Measurements from ENCODE around the gene KITLG. TPM values are rescaled to one million over a fixed set of nuclear protein-coding genes. Genes with fewer than 3 reads are reported as not detected.
"Not testable (repeated sequence)": the region's sequence is repeated elsewhere in the genome, so short reads cannot be mapped to it uniquely, and the experiment has no call there.

Gene KITLG
- 10.7 to 21.2 TPM (median 11.3 TPM) in 3 replicates for polyA plus RNA-seq
- polyA plus RNA-seq (2011; ENCODE audit: low read depth) = 7.6 TPM
- polyA plus RNA-seq (2011; cell fraction: cytosol; rRNA removed) = 8.4 and 15.4 TPM in 2 replicates
- 9.6 and 10.9 TPM in 2 replicates for polyA plus RNA-seq (2011; cell fraction: nucleus; rRNA removed)
- polyA plus RNA-seq (2012; ENCODE audit: low replicate concordance) = 8.3 and 12.1 TPM in 2 replicates
- 7.1 to 27.5 TPM (median 15.6 TPM) in 3 replicates for polyA minus RNA-seq
- polyA minus RNA-seq (2011; cell fraction: cytosol; rRNA and poly(A)+ RNA removed) = 49.3 TPM
- 16.0 and 29.9 TPM in 2 replicates for polyA minus RNA-seq (2011; cell fraction: nucleus; rRNA and poly(A)+ RNA removed)

GRCh38 chr12:88580051-88580871 lies at the start of gene KITLG:
Gene KITLG (minus strand): TSS chr12:88580471. CDS start chr12:88580278, 193 bp downstream.
- Histone ChIP-seq H3K79me2 (ENCODE audit: control insufficient read depth, insufficient read depth, low read length) (peaks cover 44% of the 10 kb centered on the region), H3K4me2 (ENCODE audit: control insufficient read depth, extremely low read depth, insufficient read depth, low read depth, low read length) (peak within 1 kb of the TSS; percentile 72), H3K9ac (ENCODE audit: control insufficient read depth, extremely low read depth, insufficient read depth, low read length) (peak within 1 kb of the TSS; percentile 83), H3K4me3 (ENCODE audit: control insufficient read depth in 2 of 3, extremely low read depth in 1 of 3, insufficient read depth in 2 of 3, low read depth in 1 of 3, low read length in 3 of 3) (peak within 1 kb of the TSS; percentile 73 to 95 (median 84)), H2AFZ (ENCODE audit: control insufficient read depth, low read length) (peak within 1 kb of the TSS; percentile 93), H3K4me1 (ENCODE audit: control insufficient read depth, extremely low read depth, insufficient read depth, low read length) (peaks cover 31% of the 10 kb centered on the region), H4K20me1 (ENCODE audit: control insufficient read depth, extremely low read depth, insufficient read depth, low read length) (no peaks in the 10 kb centered on the region), H3K36me3 (ENCODE audit: control insufficient read depth in 2 of 2, extremely low read depth in 1 of 2, insufficient read depth in 2 of 2, low read length in 2 of 2) (no peaks in the 10 kb centered on the region), H3K27me3 (ENCODE audit: control insufficient read depth, extremely low read depth, insufficient read depth, low read length) (no peaks in the 10 kb centered on the region), H3K9me3 (ENCODE audit: control insufficient read depth, low read depth, low read length) (no peaks in the 10 kb centered on the region), H3K27ac (ENCODE audit: control insufficient read depth, insufficient read depth, low read length) (peak within 1 kb of the TSS; percentile 77), H3K9me1 (ENCODE audit: control insufficient read depth, extremely low read depth, insufficient read depth, low read length) (no peaks in the 10 kb centered on the region)
- DNase-seq (ENCODE audit: low read depth, low spot score) (no peak), FAIRE-seq (no peak)
- TF ChIP-seq, protein P1, sequence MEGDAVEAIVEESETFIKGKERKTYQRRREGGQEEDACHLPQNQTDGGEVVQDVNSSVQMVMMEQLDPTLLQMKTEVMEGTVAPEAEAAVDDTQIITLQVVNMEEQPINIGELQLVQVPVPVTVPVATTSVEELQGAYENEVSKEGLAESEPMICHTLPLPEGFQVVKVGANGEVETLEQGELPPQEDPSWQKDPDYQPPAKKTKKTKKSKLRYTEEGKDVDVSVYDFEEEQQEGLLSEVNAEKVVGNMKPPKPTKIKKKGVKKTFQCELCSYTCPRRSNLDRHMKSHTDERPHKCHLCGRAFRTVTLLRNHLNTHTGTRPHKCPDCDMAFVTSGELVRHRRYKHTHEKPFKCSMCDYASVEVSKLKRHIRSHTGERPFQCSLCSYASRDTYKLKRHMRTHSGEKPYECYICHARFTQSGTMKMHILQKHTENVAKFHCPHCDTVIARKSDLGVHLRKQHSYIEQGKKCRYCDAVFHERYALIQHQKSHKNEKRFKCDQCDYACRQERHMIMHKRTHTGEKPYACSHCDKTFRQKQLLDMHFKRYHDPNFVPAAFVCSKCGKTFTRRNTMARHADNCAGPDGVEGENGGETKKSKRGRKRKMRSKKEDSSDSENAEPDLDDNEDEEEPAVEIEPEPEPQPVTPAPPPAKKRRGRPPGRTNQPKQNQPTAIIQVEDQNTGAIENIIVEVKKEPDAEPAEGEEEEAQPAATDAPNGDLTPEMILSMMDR (optimal IDR thresholded peaks at IDR 0.05 in 1 of 3, IDR thresholded peaks at IDR 0.05 in 1 of 3, conservative IDR thresholded peaks at IDR 0.05 in 1 of 3; ENCODE audit: extremely low read depth in 1 of 3, insufficient read depth in 2 of 3, low read length in 3 of 3) = peak in 2 of 3 experiments; percentile 52 to 61
- no peak for TF ChIP-seq EZH2 (IDR thresholded peaks at IDR 0.05; ENCODE audit: low read length)
- dilution Hi-C loops (cut with MboI; ENCODE audit: extremely low pct_ligation_motif_present, low sequenced_read_pairs) = no loop called here

DNA sequence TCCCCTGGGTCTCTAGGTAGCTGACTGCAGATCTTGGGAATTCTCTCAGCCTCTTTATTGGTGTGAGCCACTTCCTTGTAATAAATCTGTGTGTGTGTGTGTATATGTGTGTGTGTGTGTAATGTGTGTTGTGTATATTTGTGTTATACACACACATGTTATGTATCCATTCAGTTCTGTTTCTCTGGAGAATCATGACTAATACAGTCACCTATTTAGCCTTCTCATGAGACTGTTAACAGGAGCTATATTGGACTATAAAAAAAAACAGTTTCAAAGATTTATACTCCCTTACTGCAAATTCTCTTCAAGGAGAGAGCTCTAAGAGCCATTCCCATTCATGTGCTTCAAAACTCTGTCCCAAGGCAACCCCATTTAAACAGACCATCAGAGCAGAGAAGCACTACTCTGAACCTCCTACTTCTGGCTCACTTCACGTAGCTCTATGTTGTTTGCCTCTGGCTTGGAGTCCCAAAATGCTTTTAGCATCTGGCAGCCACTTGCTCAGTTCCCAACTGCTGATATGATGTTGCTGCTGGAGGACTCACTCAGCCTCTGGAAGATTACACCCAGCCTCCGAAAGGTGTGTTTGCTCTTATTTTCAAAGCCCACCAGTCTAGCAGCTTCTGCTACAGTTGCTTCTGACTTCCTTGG lies 48.7 kb upstream of the KITLG start:
- Histone ChIP-seq H4K20me1 (ENCODE audit: control insufficient read depth, extremely low read depth, insufficient read depth, low read length) (no peaks in the 10 kb centered on the region), H3K79me2 (ENCODE audit: control insufficient read depth, insufficient read depth, low read length) (no peaks in the 10 kb centered on the region), H2AFZ (ENCODE audit: control insufficient read depth, low read length) (no peak overlapping the region), H3K27me3 (ENCODE audit: control insufficient read depth, extremely low read depth, insufficient read depth, low read length) (no peaks in the 10 kb centered on the region), H3K4me2 (ENCODE audit: control insufficient read depth, extremely low read depth, insufficient read depth, low read depth, low read length) (no peak overlapping the region), H3K9ac (ENCODE audit: control insufficient read depth, extremely low read depth, insufficient read depth, low read length) (no peak overlapping the region), H3K27ac (ENCODE audit: control insufficient read depth, insufficient read depth, low read length) (no peak overlapping the region), H3K4me3 (ENCODE audit: control insufficient read depth in 2 of 3, extremely low read depth in 1 of 3, insufficient read depth in 2 of 3, low read depth in 1 of 3, low read length in 3 of 3) (no peak overlapping the region), H3K9me1 (ENCODE audit: control insufficient read depth, extremely low read depth, insufficient read depth, low read length) (no peaks in the 10 kb centered on the region), H3K9me3 (ENCODE audit: control insufficient read depth, low read depth, low read length) (no peaks in the 10 kb centered on the region), H3K36me3 (ENCODE audit: control insufficient read depth in 2 of 2, extremely low read depth in 1 of 2, insufficient read depth in 2 of 2, low read length in 2 of 2) (no peaks in the 10 kb centered on the region), H3K4me1 (ENCODE audit: control insufficient read depth, extremely low read depth, insufficient read depth, low read length) (no peaks in the 10 kb centered on the region)
- dilution Hi-C loops (cut with MboI; ENCODE audit: extremely low pct_ligation_motif_present, low sequenced_read_pairs) = no loop called here
- TF ChIP-seq, protein P1 (optimal IDR thresholded peaks at IDR 0.05 in 1 of 3, IDR thresholded peaks at IDR 0.05 in 1 of 3, conservative IDR thresholded peaks at IDR 0.05 in 1 of 3; ENCODE audit: extremely low read depth in 1 of 3, insufficient read depth in 2 of 3, low read length in 3 of 3) = no peak
- TF ChIP-seq EZH2 (IDR thresholded peaks at IDR 0.05; ENCODE audit: low read length) = no peak
- FAIRE-seq (no peak), DNase-seq (ENCODE audit: low read depth, low spot score) (no peak)

GRCh38 chr12:88628035-88628434 lies 47.8 kb upstream of the KITLG start:
- H3K27ac ChIP-seq (ENCODE audit: control insufficient read depth, insufficient read depth, low read length); H3K9me3 ChIP-seq (ENCODE audit: control insufficient read depth, low read depth, low read length); H3K4me3 ChIP-seq (ENCODE audit: control insufficient read depth in 2 of 3, extremely low read depth in 1 of 3, insufficient read depth in 2 of 3, low read depth in 1 of 3, low read length in 3 of 3); FAIRE-seq; H2AFZ ChIP-seq (ENCODE audit: control insufficient read depth, low read length); dilution Hi-C loops (cut with MboI; ENCODE audit: extremely low pct_ligation_motif_present, low sequenced_read_pairs); H3K79me2 ChIP-seq (ENCODE audit: control insufficient read depth, insufficient read depth, low read length); H4K20me1 ChIP-seq (ENCODE audit: control insufficient read depth, extremely low read depth, insufficient read depth, low read length); H3K27me3 ChIP-seq (ENCODE audit: control insufficient read depth, extremely low read depth, insufficient read depth, low read length); DNase-seq (ENCODE audit: low read depth, low spot score); H3K36me3 ChIP-seq (ENCODE audit: control insufficient read depth in 2 of 2, extremely low read depth in 1 of 2, insufficient read depth in 2 of 2, low read length in 2 of 2); H3K4me2 ChIP-seq (ENCODE audit: control insufficient read depth, extremely low read depth, insufficient read depth, low read depth, low read length); H3K9me1 ChIP-seq (ENCODE audit: control insufficient read depth, extremely low read depth, insufficient read depth, low read length); H3K9ac ChIP-seq (ENCODE audit: control insufficient read depth, extremely low read depth, insufficient read depth, low read length); H3K4me1 ChIP-seq (ENCODE audit: control insufficient read depth, extremely low read depth, insufficient read depth, low read length): not testable (repeated sequence)

All from keratinocyte (primary cell).